GM19240 (cell line): ENCODE measurements around the gene TASOR2.

ENCODE experiments used
- DNase-seq: peaks from one replicate; pipeline ENCODE4 v3.0.0; 2011; ENCODE audit warnings: low spot score; ENCODE audit not compliant: insufficient read length

TASOR2 gene

DNA sequence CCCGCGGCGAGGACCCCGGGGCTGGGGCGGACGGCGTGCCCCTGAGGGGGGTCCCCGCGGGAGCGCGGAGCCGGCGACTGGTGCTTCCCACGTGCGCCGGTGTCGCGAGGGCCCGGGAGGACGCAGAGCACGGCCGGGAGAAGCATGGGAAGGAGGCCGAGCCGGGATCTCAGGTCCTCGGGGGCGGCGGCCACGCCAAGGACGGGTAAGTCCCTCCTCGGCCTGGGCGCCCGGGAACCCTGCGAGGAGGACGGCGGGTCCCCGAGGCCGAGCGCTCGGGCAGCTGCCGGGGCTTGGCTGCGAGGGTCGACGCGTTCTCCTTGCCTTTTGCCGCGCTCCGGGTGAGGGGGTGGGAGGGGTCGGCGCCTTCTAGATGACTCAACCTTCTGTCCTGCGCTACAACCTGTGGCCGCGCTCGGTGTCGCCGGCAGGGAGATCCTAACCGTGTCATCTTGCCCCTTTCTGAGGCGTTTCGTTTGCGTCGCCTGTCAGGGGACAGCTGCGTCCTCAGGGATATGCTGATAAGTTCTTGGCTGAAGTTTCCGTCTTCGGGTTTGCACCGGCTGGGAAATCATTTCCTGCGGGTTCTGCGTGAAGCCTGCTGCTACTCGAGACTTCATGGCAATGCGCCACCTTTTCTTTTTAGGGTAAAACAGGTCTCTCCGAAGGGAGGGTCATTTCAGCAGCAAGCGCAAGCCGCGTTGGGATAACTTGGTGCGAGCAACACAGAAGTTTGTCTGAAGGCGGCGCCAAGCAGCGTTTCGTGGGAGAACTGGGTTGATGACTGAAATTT is 529 bp downstream of the TASOR2 start:
- no peak for DNase-seq

DNA sequence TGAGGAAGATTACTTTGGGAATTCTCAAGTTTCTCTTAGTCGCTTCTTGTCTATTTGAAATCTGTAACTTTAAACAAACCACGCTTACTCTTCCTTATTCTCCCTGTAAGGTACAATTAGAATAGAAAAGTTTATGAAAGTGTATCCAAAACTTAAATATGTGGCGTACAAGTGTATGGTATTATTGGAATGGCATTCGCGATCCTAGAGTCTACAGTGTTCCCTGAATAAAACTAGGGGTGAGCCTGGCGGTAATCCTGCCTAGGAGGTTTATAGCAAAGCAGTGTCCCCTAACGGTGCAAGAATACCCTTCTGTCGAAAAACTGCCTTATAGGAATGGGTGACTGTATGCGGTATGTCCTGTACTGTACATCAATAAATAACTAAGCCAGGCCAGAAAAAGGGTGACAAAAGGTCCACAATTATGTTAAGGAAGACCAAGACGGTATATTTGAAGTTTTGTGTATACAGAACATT is 1.2 kb downstream of the TASOR2 start:
- no peak for DNase-seq

DNA sequence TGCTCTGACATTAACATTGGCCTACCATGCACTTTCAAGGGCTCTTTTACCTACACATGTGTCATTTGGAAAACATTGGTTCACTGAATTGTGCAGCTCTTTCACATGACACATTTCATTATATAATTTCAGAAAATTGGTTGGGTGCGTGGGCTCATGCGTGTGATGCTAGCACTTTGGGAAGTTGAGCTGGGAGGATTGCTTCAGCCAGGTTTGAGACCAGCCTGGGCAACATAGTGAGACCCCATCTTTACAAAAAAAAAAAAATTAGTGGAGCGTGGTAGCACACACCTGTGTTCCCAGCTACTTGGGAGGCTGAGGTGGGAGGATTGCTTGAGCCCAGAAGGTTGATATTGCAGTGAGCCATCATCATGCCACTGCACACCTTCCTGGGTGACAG is 3.9 kb downstream of the TASOR2 start:
- no peak for DNase-seq

DNA sequence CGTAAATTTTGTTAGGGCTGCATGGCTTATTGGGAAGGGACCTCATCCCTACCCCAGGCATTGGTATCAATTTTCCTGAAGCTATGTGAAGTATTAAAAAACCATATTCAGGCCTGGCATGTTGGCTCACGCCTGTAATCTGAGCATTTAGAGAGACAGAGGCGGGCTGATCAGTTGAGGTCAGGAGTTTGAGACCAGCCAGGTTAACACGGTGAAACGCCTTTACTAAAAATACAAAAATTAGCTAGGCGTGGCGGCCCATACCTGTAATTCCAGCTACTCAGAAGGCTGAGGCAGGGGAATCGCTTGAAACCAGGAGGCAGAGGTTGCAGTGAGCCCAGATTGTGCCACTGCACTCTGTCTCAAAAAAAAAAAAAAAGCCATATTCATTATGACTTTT is 7.1 kb downstream of the TASOR2 start:
- no peak for DNase-seq

DNA sequence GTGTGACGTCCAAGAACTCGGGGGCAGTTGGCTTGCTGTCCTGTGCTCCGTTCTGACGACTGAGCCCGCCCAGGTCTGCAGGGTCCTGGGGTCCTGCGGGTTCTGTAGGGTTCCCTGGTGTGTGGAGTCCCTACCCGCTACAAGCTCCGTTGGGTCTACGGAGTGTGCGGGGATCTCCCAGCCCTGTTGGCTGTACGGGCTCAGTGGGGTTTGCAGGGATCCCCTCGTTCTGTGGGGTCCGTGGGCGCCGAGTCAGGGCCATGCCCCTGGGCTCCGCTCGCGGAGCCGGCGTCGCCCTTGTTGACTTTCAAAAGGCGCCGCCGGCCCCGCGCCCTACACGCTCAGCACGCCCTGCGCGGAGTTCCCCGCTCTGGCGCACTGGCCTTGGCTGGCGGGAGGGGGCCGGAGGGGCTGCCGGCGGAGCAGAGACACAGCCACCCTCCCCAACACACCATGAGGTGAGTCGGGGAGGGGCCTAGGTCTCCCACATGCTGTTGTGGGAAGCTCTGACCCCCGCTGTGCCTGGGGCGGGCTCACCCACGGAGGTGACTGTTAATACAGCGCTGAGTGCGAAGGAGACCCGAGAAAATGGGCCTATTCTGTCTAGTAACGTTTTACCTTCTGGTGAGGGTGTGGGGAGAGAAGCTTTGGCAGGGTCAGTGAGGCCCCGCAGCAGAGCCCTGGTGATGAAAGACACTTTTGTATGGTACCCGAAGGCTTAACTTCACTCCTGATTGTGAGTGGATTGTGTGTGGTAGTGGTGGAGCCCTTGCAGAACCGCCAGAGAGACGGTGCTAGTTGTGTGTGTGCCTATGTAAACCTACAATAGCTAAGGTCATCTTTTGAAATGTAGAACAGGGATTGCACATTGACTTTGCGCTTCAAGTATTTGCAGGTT is 8.1 kb downstream of the TASOR2 start:
- DNase-seq: no peak

DNA sequence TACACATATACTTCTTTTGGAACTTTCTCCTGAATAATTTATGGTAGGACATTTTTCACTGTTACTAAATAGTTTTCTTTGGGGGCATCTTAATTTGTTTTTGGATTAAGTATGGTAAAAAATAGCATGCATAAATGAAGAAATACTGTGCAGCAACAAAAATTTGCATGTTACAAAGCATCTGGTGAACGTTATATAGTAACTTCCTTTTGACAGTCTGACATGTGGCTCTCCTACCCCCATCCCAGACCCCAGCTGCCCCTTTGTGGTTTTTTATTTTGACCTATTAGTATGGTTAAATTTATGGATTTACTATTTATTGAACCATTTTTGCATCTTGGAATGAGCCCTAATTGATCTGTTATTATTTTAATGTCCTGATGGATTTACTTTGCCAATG is 9.9 kb downstream of the TASOR2 start:
- no peak for DNase-seq

DNA sequence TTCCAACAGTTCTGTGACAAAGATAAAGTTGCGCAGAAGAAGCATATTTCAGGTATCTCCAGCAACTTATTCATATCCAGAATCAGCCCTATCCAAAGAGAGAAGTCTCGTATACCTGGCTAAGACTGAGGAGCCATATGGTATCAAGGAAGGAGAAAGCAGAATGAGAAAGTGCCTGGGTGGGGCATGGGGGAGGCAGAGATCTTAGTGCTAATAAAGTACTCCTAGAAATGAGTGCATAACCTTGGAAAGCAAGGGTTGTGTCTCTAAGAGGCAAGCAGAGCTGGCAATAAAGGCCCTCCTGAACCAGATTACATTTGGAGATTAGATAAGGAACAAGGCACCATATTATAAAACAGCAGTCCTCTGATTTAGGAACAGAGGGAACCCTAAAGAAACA is 12.7 kb downstream of the TASOR2 start:
- DNase-seq: no peak

DNA sequence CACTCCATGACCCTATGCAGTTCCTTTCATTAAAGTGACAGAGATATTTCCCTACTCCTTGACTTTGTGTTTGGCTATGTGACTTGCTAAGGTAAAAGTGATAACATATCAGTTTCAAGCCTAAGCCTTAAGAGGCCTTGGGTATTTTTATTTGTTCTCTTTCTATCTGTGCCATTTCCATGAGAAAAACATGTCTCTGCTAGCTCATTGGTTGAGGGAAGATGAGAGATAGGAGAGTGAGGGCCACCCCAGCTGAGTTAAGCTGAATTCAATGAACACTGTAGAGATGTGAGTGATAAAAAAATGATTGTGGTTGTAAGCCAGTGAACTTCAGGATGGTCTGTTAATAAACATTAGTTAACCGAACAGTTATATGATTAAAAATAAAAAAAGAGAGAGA is 13.4 kb downstream of the TASOR2 start:
- no peak for DNase-seq

DNA sequence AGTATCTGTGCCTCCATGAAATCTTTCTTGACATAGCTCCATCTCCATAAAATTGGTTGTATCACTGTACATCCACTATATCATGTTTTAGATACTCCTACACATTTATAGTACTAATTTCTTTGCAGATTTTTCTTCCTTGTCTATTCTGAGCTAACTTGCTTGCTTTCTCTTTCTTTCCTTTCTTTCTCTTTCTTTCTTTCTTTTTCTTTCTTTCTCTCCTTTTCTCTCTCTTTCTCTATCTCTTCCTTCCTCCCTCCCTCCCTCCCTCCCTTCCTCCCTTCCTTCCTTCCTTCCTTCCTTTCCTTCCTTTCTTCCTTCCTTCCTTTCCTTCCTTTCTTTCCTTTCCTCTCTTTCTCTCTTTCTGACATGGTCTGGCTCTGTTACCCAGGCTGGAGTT is 23.7 kb downstream of the TASOR2 start:
- DNase-seq: no peak

DNA sequence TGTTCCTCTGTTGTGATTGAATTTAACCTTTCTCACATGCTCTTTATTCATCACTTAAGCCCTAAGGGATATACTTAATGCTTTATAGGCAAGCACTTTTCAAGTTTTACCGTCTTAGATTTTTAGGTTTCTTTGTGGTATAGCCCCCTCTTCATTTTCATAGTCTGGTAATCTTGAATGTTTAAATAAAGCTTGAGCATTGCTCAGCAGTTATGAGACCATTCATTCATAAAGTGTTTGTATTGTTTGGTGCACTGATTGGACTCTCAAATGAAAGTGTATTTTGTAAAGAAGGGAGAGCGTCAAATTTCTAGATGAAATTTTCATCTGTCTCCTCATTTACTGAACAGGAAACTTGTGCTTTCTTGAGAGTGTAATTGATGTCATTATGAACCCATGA is 25.2 kb downstream of the TASOR2 start:
- DNase-seq: no peak

DNA sequence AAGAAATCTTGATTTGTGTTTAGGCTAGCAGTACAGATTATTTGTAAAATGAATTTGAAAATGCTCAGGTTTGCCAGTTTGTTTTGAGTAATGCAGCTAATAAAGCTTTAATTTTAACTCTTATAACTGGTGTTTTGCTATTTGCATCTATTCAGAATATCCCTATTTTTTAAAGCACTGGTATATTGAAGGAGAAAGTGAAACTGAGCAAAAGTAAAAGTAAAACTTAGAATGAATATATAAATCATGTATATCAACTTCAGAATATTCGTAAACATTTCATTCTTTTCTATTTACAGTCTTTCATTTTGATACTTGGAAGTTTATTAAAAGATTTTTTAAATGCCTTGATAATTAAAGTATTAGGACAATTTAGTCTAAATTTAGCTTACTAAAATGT is 26.2 kb downstream of the TASOR2 start:
- no peak for DNase-seq

DNA sequence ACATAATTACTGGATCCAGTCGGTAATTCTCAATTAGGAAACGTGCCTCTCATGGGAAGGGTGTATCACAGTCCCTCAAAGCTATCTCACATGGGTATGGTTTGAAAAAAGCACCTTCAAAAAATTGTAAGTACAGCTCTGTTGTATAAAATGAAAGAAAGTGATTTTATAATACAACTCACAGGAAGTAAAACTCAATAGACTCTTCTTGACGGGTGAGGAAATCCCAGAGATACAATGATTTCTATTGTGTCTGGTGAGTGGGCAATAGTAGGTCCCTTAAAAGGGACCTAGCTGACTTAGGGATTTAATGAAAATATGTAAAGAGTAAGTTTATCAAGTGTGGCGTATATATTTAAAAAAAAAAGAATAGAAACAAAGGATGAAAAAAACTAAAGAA is 27.0 kb downstream of the TASOR2 start:
- no peak for DNase-seq

DNA sequence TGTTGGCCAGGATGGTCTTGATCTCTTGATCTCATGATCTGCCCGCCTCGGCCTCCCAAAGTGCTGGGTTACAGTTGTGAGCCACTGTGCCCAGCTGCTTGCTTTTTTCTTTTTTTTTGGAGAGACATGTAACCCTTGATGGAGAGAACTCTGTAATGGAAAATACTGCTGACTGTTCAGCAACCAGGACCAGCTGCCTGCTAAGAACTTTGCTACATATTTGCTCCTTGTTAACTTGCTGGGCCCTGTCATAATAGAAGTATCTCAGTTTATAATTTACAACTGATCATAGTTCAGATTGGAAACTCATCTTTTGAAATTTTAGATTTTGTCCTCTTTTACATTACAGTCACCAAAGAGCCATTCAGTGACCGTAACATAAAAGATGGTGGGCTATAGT is 34.9 kb downstream of the TASOR2 start:
- no peak for DNase-seq

DNA sequence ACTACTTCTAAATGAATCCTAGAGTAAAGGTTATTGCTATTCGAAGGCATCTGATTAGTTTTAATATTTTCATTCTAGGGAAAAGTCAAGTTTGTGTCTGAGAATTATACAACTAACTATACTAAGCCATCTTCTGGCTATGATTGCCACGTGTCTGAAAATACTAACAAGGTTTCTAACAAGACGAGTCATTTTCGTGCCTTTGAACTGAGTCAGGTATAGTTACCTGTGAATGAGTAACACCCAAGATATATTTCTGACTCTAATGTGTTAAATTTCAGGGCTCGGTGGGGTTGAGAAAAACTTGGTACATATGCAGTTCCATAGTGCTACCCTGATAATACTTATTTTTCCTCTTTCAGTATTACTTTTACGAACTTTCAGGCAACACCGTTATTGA is 35.5 kb downstream of the TASOR2 start:
- DNase-seq: no peak

DNA sequence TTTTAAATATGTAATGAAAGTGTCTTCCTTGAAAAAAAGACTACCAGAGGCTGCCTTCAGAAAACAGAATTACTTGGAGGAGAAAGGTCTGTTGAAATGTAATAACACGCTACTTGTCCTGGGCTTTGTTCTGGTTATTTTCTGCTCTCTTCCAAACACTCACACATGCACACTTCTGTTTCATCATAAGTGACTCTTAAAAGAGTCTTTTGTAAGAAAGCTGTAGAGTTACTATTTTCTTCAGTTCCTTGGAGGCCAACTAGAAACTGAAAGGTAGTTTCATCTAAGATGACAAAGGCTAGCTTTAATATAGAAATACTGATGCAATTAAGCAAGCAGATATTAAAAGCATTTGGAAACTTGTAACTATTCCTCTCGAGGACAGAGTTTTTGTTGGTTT is 39.1 kb downstream of the TASOR2 start:
- DNase-seq: no peak

DNA sequence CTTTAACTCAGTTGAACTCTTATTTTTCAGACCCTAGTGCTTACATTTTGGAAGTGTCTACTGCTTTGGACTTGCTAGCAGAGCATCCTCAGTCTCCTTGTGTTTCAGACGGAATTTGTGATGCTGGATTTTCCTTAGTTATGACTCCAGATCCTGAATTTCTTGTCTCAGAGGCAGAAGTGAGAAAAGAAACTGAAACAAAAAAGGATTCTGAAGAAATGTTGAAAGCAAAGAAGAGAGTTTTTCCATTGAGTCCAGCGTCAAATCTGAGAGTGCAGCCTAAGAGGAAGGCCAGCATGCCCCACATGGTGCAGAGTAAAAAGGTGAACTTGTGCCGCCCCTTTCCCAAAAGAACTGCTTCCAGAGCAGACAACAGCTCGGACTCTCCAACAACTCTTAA is 46.1 kb downstream of the TASOR2 start:
- DNase-seq: no peak

DNA sequence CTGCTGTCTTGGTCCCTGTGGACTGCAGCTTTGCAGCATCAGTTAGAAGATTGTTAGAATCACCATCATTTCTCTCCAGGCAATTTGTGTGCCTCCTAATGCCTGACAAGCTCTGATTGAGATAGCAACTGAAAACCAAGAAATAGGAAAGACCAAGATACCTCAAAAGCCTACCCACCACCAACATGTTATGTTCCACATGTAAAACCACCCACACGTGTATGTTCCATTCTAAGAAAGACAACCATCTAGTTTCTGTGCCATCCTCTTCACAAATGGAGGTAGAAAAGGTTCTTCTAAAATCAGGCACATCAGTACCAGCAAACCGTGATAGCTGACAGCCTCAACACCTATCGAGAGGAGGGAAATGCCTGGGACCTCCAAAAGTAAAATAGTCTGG is 46.9 kb downstream of the TASOR2 start:
- DNase-seq: no peak

DNA sequence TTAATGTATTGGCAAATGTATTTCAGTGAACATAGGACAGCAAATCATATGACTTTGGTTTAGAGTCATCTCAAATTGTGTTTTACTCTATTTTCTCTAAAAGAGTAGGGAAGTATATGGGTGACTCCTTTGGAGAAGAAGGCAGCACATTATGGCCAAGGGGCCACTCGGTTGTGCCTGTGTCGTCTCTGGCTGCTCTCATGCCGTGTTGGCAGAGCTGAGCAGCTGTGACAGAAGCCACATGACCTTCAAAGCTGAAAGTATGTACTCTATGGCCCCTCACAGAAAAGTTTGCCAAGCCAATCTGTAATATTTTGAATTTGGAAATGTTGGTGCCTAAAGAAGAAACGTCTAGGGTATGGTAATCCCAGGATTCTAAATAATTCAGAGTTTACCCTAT is 47.5 kb downstream of the TASOR2 start:
- DNase-seq: no peak
